Measurements from ENCODE around the gene ELMO1.

The ELMO1 gene

GRCh38 chr7:36894190-36894589 is 554.5 kb downstream of the ELMO1 start:
- no peak for DNase-seq

- DNase-seq, result no peak
Observed at GRCh38 chr7:36889182-36889581, 559.5 kb downstream of the ELMO1 start.

DNA sequence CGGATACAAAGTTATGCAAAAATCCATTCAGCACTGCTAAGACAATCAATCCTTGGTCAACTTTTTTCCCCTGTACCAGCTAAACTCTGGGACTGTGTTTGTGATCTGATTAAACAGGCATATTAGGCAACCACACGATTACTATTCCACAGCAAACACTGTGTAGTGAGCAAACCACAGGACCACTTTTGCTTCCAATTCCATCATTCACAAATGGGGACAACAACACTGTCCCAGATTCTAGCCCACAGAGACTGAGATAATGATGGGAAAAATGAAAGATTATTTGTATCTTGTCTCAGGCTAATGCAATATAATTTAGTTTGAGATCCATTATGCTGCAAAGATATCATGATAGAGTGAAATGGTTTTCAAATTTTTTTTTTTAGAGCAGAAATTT is 560.7 kb downstream of the ELMO1 start:
- DNase-seq, result no peak

DNA sequence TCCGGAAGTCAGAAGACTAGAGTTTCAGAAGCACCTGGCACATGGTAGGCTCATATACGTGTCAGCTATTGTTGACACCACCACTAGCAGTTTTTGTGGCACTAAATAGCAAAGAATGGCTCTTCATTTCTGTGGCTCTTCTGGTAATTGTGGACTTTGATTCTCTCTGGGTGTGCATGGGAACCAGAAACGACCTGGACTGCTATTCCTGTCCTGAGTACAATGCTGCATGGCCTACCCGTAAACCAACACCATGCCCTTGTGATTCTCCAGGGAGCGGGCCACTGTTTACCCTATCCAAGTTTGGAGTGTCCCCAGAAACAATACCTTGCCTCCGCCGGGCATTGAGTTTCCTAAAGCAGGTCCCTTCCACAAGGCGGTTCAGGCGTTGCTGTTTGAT is 561.4 kb downstream of the ELMO1 start:
- DNase-seq, result no peak

DNA sequence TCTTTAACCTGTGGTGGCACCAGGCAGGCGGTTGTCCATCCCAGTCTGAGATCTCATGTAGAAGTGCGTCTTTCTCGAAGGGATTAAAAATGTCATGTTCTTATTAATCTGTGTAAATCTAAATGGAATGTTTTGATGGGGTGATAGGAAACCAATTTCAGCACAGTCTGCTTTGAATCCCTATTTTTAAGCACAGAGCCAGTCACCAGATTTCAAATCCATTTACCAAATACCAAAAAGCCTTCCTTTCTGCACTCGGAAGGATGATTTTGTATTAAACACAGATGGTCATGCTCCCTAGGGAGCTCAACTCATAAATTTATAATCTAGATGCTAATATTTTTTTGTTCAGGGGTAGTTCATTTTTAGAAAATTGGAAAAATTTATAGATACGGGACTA is 563.8 kb downstream of the ELMO1 start:
- DNase-seq, result no peak

DNA sequence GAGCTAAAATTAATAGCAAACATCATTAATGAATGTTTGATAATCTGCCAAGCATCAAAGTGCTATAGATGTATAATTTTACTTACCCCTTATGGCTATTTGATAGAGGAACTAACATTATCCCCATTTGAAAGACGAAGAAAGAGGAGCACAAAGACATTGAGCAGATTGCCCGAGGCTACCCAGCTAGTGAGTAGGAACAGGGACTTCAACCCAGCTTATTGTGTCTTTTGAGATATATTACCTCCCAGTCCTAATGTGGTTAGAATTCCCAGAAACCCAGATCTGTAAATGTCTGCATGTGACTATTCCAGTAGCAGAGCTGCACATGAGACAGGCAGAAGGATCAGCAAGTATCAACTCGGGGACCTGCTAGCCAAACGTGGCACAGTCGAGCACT is 564.3 kb downstream of the ELMO1 start:
- DNase-seq, result no peak

DNA sequence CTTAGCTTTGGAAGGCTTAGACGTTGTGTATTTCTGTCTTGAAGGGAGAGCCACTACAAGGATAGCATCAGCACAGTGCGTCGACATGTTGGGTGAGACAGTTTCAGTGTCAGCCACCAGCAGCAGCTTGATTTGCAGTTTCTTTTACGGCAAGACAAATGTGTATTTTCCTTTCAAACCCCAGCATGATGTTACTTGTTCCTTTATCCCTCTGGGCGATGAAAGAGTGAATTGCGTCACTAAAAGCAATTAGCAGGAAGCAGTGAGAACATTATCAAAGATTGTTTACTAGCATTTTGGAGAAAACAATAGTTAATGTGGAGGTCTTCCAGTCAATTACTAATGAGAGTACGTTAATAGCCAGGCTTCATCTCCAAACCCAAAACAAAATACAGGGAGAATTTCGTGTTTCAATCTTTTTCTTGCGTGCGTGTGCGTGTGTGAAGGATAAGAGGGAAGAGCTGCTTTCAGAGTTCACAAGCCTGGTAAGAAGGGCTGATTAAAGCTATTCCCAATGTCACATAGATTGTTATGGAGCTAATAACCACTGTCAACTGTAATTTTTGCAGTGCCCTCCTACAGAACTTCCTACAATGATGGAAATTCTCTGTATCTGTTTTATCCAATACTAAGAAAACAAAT is 567.3 kb downstream of the ELMO1 start:
- DNase-seq, result no peak

DNA sequence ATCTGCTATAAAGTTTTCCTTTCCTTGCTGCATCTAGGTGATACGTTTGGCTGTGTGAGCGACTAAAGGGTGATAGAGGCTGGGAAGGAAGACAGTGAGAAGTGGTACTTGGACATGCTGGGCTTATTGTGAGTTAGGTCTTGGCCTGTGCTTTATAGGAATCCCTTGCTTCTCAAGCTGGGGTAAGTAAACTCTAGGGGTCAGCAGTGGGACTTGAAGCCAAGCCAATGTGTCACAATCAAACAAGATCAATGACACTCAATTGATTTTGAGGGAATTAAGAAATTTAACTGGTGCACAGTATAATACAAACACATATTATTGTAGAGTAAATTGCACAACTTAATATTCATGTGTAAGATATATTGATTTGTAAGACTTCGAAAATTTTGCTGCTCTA is 568.6 kb downstream of the ELMO1 start:
- DNase-seq, result no peak

DNA sequence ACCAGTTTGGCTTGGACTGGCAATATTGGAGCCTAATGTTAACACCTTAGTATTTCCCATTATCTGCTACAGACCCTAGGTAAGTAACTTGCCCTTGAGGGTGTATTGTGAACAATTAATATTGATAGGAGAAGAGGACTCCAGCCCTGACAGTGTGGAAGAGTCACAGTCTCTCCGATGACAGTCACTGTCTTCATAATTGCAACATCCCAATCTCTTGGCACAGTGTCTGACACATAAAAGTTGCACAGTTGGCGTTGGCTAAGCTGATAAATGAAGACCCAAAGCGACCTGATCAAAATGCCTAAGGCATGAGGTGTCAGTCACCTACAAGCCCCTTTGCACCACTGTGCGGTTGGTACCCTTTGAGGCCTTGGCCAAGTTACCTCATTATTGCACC is 569.6 kb downstream of the ELMO1 start:
- DNase-seq, result no peak

DNA sequence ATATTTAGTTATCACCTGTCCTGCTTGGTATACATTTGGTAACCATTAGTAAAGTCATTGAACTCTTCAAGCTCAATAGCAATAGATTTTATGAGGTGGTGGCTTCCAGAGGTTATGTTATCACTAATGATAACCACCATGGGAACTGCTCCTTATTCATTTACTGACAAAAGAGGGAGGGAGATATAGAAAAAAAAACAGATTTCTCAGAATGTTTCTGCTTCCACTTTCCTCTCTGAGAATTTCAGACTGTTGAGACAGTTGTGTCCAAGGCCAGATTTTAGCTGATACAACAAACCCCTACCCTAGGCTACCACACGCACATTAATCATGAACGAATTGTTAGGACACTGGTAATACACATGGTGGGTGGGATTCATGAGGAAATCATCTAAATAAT is 570.4 kb downstream of the ELMO1 start:
- DNase-seq, result no peak

GRCh38 chr7:36875794-36876193 is 572.9 kb downstream of the ELMO1 start:
- no peak for DNase-seq

DNA sequence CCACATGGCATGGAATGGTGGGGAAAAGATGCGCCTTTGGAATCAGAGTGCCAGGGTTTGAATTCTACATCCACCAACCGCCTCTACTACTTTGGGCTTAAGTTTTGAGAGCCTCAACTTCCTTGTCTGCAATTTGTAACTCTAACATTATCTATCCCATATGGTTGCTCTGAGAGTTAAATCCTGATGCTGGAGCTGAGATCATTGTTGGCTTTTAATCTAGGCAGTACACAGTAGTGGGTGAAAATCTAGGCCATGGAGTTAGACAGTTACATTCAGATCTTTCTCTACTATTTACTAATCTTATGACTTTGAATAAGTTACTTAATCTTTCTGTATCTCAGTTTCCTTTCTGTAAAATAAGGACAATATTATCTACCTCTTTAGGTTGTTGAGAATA is 574.6 kb downstream of the ELMO1 start:
- DNase-seq, result no peak

DNA sequence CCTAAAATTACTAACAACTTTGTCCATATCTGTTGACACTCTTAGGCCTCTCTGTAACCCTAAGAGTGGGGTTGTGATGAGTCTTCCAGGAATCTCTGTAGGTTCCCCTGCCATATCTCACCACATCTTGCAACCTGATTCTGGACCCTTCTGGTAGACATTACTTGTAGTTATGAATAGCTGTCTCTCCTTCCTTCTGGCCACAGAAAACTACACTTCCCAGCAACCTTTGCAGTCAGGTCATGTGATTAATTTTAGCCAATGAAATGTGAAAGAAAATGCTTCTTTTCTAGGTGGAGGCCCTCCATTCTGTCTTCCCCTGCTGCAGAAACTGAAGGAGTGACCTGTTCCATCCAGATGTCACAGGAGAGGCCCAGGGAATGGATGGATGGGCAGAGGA is 576.8 kb downstream of the ELMO1 start:
- DNase-seq, result no peak

DNA sequence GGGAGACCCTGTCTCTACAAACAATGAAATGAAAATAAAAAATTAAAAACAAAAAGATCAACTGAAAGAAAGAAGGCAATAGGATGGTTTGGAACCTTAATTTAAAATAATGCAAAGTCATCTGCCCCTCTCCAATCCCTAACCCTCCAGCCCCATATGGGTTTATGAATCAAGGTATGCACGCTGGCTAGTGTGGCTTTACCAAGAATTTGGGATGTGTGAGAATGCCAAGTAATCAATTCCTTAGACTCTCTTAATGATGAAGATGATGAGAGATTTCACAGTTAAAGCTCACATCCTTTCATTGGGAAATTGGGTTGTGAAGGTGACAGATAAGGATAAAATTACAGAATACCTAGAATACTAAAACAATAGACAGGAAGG is 577.3 kb downstream of the ELMO1 start:
- DNase-seq, result no peak

DNA sequence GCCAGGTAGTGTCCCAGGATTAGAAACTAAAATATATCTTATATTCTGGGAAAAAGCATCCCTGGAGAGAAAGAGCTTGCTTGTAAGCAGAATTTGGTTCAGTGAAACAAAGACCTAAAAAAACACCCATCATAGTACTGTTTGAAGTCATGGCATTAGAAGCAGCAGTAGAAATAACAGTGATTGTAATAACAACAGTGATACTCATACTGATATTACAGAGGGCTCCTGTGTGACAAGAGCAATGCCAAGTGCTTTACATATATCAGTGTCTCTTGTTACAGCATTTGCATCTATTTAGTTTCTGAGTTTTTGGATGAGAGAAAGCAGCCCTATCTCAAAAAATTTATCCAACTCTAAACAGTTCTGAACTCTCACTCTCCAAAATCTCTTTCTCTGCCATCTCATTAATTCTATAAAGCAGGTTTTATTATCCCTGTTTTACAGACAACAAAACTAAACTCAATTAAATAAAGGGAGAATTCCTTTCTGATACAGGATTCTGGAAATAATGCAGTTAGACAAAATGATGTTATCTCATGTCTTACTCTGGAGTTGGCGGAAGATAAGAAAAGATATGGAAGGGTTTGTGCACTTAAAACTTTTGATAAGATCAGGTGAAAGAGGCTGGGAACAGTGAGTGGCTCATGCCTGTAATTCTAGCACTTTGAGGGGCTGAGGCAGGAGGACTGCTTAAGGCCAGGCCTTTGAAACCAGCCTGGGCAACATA is 577.9 kb downstream of the ELMO1 start:
- no peak for DNase-seq

DNA sequence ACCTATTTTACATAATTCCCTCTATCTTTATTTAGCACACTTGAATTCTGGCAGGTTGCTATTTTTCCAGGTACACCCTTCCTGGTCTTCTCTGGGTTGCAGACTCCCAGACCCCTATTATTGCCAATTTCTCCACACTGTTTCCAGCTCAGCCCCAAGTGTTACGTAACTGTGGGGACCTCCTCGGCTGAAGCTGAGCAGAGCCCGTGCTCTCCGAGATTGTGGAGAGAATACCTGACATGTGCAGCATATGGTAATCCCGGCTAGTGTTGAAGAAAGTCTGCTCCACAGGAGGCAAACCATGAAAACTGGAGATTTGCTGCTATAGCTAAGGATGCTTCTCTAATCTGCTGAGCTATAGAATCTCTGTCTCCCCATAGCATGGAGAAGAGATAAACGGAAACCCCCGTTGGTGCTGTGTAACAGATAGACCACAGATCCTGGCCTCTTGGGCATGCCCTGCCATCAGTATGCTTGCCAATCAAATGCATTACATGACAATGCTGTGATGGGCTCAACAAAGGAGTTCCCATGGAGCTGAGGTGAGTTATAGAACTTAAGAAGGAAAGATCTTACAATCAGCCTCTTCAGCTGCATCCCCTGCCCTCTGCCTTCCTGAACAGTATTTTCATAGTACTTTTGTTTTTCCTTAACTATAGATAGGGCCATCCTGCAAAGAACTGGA is 579.8 kb downstream of the ELMO1 start:
- no peak for DNase-seq

GRCh38 chr7:36865019-36865418 is 583.6 kb downstream of the ELMO1 start:
- no peak for DNase-seq

DNA sequence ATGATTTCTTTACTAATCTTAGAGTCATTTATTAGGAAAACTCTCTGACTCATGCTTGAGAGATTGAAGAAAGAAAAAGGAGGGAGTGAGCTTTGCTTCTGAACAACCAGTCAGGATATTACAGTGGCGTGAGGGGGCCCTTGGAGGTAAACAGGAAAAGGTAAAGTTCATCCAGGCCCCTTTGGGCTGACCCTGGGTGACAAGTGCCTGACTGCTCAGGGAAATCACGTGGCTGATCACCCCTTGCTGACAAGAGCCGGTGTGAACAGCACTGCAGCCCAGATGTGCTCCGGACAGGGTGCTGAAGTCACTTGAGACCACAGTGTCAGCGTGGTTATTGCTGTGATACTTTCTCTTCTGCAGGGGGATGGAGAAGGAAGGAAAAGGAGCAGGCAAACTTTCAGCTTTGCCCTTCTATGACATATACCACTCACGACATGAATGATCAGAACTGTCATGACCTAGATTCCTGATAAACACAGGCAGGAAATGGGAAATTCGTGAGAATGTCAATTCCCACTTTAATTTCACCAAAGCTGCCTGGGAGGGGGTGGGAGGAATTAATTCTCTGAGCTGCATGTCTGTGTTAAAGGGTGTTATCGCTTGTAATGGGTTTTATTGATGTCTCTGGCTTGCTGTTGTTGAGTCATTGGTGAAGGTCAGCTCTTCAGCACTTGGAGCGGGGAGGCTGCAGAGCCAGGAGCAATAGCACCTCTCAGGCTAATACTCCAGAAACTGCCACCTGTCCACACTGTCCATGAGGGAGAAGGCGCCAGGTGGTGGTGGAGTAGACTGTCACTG is 584.6 kb downstream of the ELMO1 start:
- no peak for DNase-seq

DNA sequence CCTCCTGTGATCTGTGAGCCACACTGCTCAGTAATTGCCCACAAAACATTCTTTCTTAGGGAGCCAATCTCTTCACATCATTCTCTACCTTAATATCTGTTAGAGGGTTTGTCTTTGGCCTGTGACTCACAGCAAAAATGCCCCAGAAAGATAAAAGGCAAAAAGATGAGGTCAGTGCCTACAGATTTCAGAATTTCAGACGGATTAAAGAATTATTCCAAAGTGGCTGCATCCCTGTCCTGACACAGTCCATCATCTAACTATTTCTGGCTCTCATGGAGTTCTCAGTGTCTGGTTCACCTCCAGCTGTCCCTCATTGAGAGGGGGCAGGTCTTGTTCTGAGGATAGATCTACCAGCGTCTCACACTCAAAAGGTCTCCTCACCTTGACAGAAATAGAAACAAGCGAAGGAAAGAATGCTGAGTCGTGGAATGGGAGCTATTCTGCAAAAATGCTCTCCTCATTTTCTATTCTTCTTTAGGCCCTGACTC is 585.8 kb downstream of the ELMO1 start:
- DNase-seq, result no peak

DNA sequence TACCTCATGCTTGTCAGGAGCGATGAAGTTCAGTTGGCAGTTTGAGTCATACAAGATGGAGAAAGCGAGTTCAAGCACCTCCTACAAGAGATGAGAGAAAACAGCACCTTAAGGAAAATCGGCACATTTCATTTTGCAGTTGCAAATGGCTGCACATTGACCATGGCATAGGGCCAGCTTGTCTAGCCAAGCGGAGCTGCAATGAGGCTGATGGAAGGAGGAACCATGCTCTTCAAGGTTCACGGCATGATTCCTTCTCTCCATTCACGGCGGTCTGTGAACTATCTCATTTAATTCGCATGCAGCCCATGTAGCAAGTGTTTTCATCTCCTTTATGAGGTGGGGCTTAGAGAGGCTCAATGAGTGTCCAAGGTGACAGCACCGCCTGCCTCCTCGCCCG is 587.0 kb downstream of the ELMO1 start:
- no peak for DNase-seq

GRCh38 chr7:36860681-36861080 is 588.0 kb downstream of the ELMO1 start:
- DNase-seq, result no peak

GRCh38 chr7:36855330-36855729 is 593.3 kb downstream of the ELMO1 start:
- no peak for DNase-seq

- DNase-seq, result no peak
Observed at GRCh38 chr7:36854652-36855051, 594.0 kb downstream of the ELMO1 start.

Measured in activated CD4-positive, CD25-positive, alpha-beta regulatory T cell treated with anti-CD3 and anti-CD28 coated beads, Interleukin-2, amount 50 U/mL, for 72 hours (primary cell).